K562 treated with DMSO at 1 percent for 24 hours (cell line): ENCODE measurements around the gene BDH1. TPM values are rescaled to one million over a fixed set of nuclear protein-coding genes. Genes with fewer than 3 reads are reported as not detected.

Source experiments
- total RNA-seq: library from RNA; unstranded; fragments of 300-600 nt; gene quantifications from 2 replicates; pipeline ENCODE4 v1.2.3, GENCODE V29; 2022; ENCODE audit warnings: low read depth; ENCODE audit not compliant: insufficient read depth

The BDH1 gene
- not detected in 2 replicates for total RNA-seq

DNA sequence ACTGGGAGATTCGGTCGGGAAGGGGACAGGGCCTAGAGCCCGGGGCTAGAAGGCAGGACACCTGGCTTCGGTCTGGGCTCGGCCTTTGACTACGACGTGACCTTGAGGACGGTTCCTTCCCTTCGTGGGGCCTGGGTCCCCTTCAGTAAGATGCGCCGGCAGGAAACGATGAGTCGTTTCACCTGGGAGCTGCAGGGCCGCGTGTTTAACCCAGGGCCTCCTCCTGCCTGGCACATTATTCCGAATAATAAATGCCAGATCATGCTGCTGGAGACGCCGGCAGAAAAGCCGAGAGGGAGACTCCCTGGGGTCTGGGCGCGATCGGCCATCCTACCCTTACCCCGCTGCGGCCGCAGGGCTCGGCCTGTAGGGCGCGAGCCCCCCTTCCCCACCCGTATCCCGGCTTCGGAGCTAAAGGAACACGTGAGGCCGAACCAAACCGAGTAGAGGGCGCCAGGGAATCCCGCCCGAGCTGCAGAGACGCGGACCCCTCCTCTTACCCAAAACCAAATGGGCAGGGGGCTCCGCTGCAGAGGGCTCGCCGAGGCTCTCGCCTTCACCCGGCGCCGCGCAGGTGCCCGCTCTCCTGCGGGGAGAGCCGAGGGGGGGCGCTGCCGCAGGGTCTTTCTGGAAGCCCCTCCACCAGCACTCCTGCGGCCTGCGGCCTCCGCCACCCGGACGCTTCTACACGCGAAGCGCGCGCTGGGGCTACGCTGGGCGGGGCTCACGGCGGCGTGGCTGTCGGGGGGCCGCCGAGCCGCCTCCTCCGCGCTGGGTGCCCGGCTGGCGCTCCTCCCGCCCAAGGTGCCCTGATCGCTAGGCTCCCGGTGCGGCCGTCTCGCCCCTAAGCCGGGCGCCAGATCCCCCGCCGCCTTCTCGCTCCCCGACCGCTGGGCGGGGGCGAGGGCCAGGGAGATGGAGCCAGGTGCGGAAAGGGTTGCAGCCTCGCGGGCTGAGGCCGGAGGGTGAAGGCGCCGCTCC is at the start of gene BDH1:
Gene BDH1, minus strand, starts transcription at position 688 of the 981 bp plus-strand sequence. CDS start 9,525 bp downstream, outside the sequence.

Other genes starting within 250 kb of the BDH1 start
- gene RUBCN, start 180.9 kb upstream of the BDH1 start, total RNA-seq: 33.9 and 41.7 TPM in 2 replicates
- 28.9 and 38.5 TPM in 2 replicates for gene FYTTD1, start 193.9 kb upstream of the BDH1 start, total RNA-seq
- gene LRCH3, start 235.3 kb upstream of the BDH1 start, total RNA-seq: 19.8 and 50.9 TPM in 2 replicates